ENCODE measurements around the gene SLC39A7. TPM values are rescaled to one million over a fixed set of nuclear protein-coding genes. Genes with fewer than 3 reads are reported as not detected.
A peak's percentile ranks its signal among the peaks of the same experiment; 100 is the strongest.

The SLC39A7 gene
- total and polyA plus RNA-seq, 2 of the 13 experiments (the other 11 are each of a cell fraction or from before 2014, with no cell fraction given) = 142 to 229 TPM

GRCh38 chr6:33208091-33208967, 7.7 kb downstream of the SLC39A7 start, which contains the start of gene RING1 (continued):
- TF ChIP-seq ZBTB4 (CRISPR knock-in tag; IDR thresholded peaks at IDR 0.05; ENCODE audit: borderline replicate concordance) (no peak), PAXIP1 (CRISPR knock-in tag; conservative IDR thresholded peaks at IDR 0.05) (no peak), SYNCRIP (IDR thresholded peaks at IDR 0.05; ENCODE audit: insufficient read depth, low read depth, low read length) (no peak), ZNF572 (CRISPR knock-in tag; IDR thresholded peaks at IDR 0.05) (no peak), ZNF841 (CRISPR knock-in tag; IDR thresholded peaks at IDR 0.05; ENCODE audit: borderline replicate concordance) (0 out of 2 replicates have a peak, but pooled peaks have one; percentile 39), ZZZ3 (CRISPR knock-in tag; IDR thresholded peaks at IDR 0.05; ENCODE audit: borderline replicate concordance) (no peak; the same call in 1 of the 2 replicates), ZNF577 (CRISPR knock-in tag; IDR thresholded peaks at IDR 0.05; ENCODE audit: borderline replicate concordance, low read depth) (no peak), THAP7 (CRISPR knock-in tag; IDR thresholded peaks at IDR 0.05) (no peak), ZNF121 (CRISPR knock-in tag; IDR thresholded peaks at IDR 0.05) (no peak), ZNF468 (CRISPR knock-in tag; IDR thresholded peaks at IDR 0.05) (peak; percentile 18; the same call in 1 of the 2 replicates), MBD4 (IDR thresholded peaks at IDR 0.05; ENCODE audit: borderline replicate concordance, low read length) (no peak), PRMT3 (CRISPR knock-in tag; IDR thresholded peaks at IDR 0.05; ENCODE audit: borderline replicate concordance, low read depth) (0 out of 2 replicates have a peak, but pooled peaks have one; percentile 45), KLF6 (CRISPR knock-in tag; IDR thresholded peaks at IDR 0.05) (peak; percentile 54), ZNF460 (CRISPR knock-in tag; IDR thresholded peaks at IDR 0.05; ENCODE audit: borderline replicate concordance) (no peak), GFI1 (CRISPR knock-in tag; IDR thresholded peaks at IDR 0.05; ENCODE audit: borderline replicate concordance) (no peak), GZF1 (CRISPR knock-in tag; IDR thresholded peaks at IDR 0.05) (peak; percentile 61; the same call in 1 of the 2 replicates), PATZ1 (CRISPR knock-in tag; IDR thresholded peaks at IDR 0.05) (peak; percentile 96), ZSCAN22 (CRISPR knock-in tag; IDR thresholded peaks at IDR 0.05) (no peak)
